ENCODE data around the gene TMEM186.
"Not testable (repeated sequence)": the region's sequence is repeated elsewhere in the genome, so short reads cannot be mapped to it uniquely, and the experiment has no call there.

The TMEM186 gene

GRCh38 chr16:8797364-8798173, at the start of gene TMEM186, which contains the start of gene PMM2:
Gene TMEM186, minus strand, starts transcription at chr16:8797639. Its CDS starts 25 bp downstream, at chr16:8797614.
Gene PMM2, plus strand, starts transcription at chr16:8797839. Its CDS starts 44 bp downstream, at chr16:8797883.
- peak; percentile 90 for DNase-seq

- DNase-seq = no peak
Measured at GRCh38 chr16:8847145-8847544, 49.7 kb upstream of the TMEM186 start.

- DNase-seq = no peak
Measured at GRCh38 chr16:8846401-8846932, 49.0 kb upstream of the TMEM186 start.

- DNase-seq = no peak
Measured at GRCh38 chr16:8845699-8846298, 48.4 kb upstream of the TMEM186 start.

GRCh38 chr16:8843296-8843695, 45.9 kb upstream of the TMEM186 start:
- not testable (repeated sequence) for DNase-seq

GRCh38 chr16:8842016-8842415, 44.6 kb upstream of the TMEM186 start:
- not testable (repeated sequence) for DNase-seq

GRCh38 chr16:8837594-8837993, 40.2 kb upstream of the TMEM186 start:
- DNase-seq = not testable (repeated sequence)

GRCh38 chr16:8836797-8837196, 39.4 kb upstream of the TMEM186 start:
- DNase-seq = not testable (repeated sequence)

GRCh38 chr16:8832717-8833105, 35.3 kb upstream of the TMEM186 start:
- no peak for DNase-seq

GRCh38 chr16:8831871-8832716, 34.7 kb upstream of the TMEM186 start:
- DNase-seq = no peak

- DNase-seq = no peak
Measured at GRCh38 chr16:8831450-8831849, 34.0 kb upstream of the TMEM186 start.

- DNase-seq = no peak
Measured at GRCh38 chr16:8828541-8829165, 31.2 kb upstream of the TMEM186 start.

- DNase-seq = no peak
Measured at GRCh38 chr16:8826278-8826879, 28.9 kb upstream of the TMEM186 start.

GRCh38 chr16:8822403-8822802, 25.0 kb upstream of the TMEM186 start:
- no peak for DNase-seq

- no peak for DNase-seq
Measured at GRCh38 chr16:8819411-8820034, 22.1 kb upstream of the TMEM186 start.

GRCh38 chr16:8818504-8819270, 21.2 kb upstream of the TMEM186 start:
- DNase-seq = no peak

GRCh38 chr16:8816967-8817655, 19.7 kb upstream of the TMEM186 start:
- DNase-seq = no peak

GRCh38 chr16:8814095-8814806, 16.8 kb upstream of the TMEM186 start:
- no peak for DNase-seq

- no peak for DNase-seq
Measured at GRCh38 chr16:8812162-8812843, 14.9 kb upstream of the TMEM186 start.
